ENCODE results near the gene COMT. TPM values are rescaled to one million over a fixed set of nuclear protein-coding genes. Genes with fewer than 3 reads are reported as not detected.

The COMT gene
- total RNA-seq, 1 experiment from 2014 or later: 108 TPM

- Histone ChIP-seq H3K27me3 (ENCODE audit: control insufficient read depth, insufficient read depth, low read length) (no peaks in the 10 kb centered on the region), H3K4me3 (ENCODE audit: low read depth in 2 of 2, low read length in 2 of 2) (no peak overlapping the region), H3K27ac (ENCODE audit: low read length) (no peak overlapping the region), H3K4me1 (ENCODE audit: control insufficient read depth, insufficient read depth, low read length) (peaks cover 11% of the 10 kb centered on the region), H3K9me3 (ENCODE audit: control insufficient read depth, insufficient read depth, low read depth, low read length) (no peaks in the 10 kb centered on the region), H3K36me3 (ENCODE audit: control insufficient read depth, insufficient read depth, low read length) (no peaks in the 10 kb centered on the region)
- ChIA-PET POLR2A (no interaction called here), CTCF (no interaction called here)
- intact Hi-C loops (cut with micrococcal nuclease; ENCODE audit: unreplicated experiment): loop anchor here (5.0 kb wide), 1 partner anchor 40 kb away; no protein-coding TSS in a partner anchor
- ATAC-seq: no peak
- no peak for TF ChIP-seq REST (IDR thresholded peaks at IDR 0.05; ENCODE audit: insufficient read depth in 1 of 2, low read depth in 2 of 2, low read length in 1 of 2)
- no peak for TF ChIP-seq TCF7L2 (IDR thresholded peaks at IDR 0.05; ENCODE audit: low read depth, low read length)
- no peak for TF ChIP-seq SIN3A (IDR thresholded peaks at IDR 0.05; ENCODE audit: borderline replicate concordance, insufficient read depth, low read depth, low read length)
- TF ChIP-seq POLR2AphosphoS5 (IDR thresholded peaks at IDR 0.05; ENCODE audit: low read depth, low read length): no peak
- TF ChIP-seq CTCF (IDR thresholded peaks at IDR 0.05): no peak
- BruUV-seq (replicated peaks): no TSS peak
- in situ Hi-C loops (cut with HindIII; ENCODE audit: low pct_unique_long_range_greater_than_20kb, low sequenced_read_pairs): no loop called here
- no peak for DNase-seq (ENCODE audit: low read depth, low spot score)
Measured at GRCh38 chr22:19972251-19972650, 30.7 kb downstream of the COMT start.

GRCh38 chr22:19972652-19973550 lies 31.3 kb downstream of the COMT start:
- Histone ChIP-seq H3K4me3 (ENCODE audit: low read depth in 2 of 2, low read length in 2 of 2) (no peak overlapping the region), H3K27me3 (ENCODE audit: control insufficient read depth, insufficient read depth, low read length) (no peaks in the 10 kb centered on the region), H3K9me3 (ENCODE audit: control insufficient read depth, insufficient read depth, low read depth, low read length) (no peaks in the 10 kb centered on the region), H3K27ac (ENCODE audit: low read length) (no peak overlapping the region), H3K36me3 (ENCODE audit: control insufficient read depth, insufficient read depth, low read length) (no peaks in the 10 kb centered on the region), H3K4me1 (ENCODE audit: control insufficient read depth, insufficient read depth, low read length) (peaks cover 11% of the 10 kb centered on the region)
- no TSS peak for BruUV-seq (replicated peaks)
- intact Hi-C loops (cut with micrococcal nuclease; ENCODE audit: unreplicated experiment) (loop anchor here (5.0 kb wide), 1 partner anchor 39 kb away; no protein-coding TSS in a partner anchor), in situ Hi-C loops (cut with HindIII; ENCODE audit: low pct_unique_long_range_greater_than_20kb, low sequenced_read_pairs) (no loop called here)
- ChIA-PET CTCF (interaction anchor here (2.3 kb wide), 1 partner anchor 40 kb away, joined by 6 read pairs; no protein-coding TSS in a partner anchor), POLR2A (interaction anchor here (0.5 kb wide), 1 partner anchor 106 kb away, joined by 3 read pairs; no protein-coding TSS in a partner anchor)
- ATAC-seq: no peak
- no peak for TF ChIP-seq REST (IDR thresholded peaks at IDR 0.05; ENCODE audit: insufficient read depth in 1 of 2, low read depth in 2 of 2, low read length in 1 of 2)
- no peak for TF ChIP-seq SIN3A (IDR thresholded peaks at IDR 0.05; ENCODE audit: borderline replicate concordance, insufficient read depth, low read depth, low read length)
- no peak for TF ChIP-seq CTCF (IDR thresholded peaks at IDR 0.05)
- no peak for TF ChIP-seq TCF7L2 (IDR thresholded peaks at IDR 0.05; ENCODE audit: low read depth, low read length)
- TF ChIP-seq POLR2AphosphoS5 (IDR thresholded peaks at IDR 0.05; ENCODE audit: low read depth, low read length): no peak
- DNase-seq (ENCODE audit: low read depth, low spot score): no peak

All from Panc1 (cell line).